Panc1 (cell line): ENCODE results near the gene NOP58. TPM values are rescaled to one million over a fixed set of nuclear protein-coding genes. Genes with fewer than 3 reads are reported as not detected.

Experiments used
- ATAC-seq: fragments of 200-7000 bp; cut with Tn5 transposase; 2 replicates; pipeline ENCODE4 v1.9.1; 2020; ENCODE audit warnings: mild to moderate bottlenecking, moderate library complexity
- BruUV-seq: library from RNA; stranded (reverse); fragments of 400-500 nt; replicated peaks from 2 replicates; lab custom pipeline; 2021; lab: Mats Ljungman, UMichigan
- CTCF ChIA-PET: fragments of 300-600 bp; sonication (Branson Sonifier 250); formaldehyde crosslinking; loops from one replicate; lab custom pipeline; 2022; ENCODE audit warnings: antibody characterized with exemption; lab: Charles Lee
- POLR2A ChIA-PET: fragments of 300-600 bp; sonication (Branson Sonifier 250); formaldehyde crosslinking; loops from one replicate; lab custom pipeline; 2022; ENCODE audit warnings: antibody characterized with exemption; lab: Charles Lee
- DNase-seq: peaks from one replicate; pipeline ENCODE4 v3.0.0-alpha.2; 2010; ENCODE audit warnings: low read depth, low spot score
- H3K27ac ChIP-seq: 2 replicates; pipeline ENCODE4 v1.5.1; 2011; ENCODE audit warnings: mild to moderate bottlenecking, low read length, inconsistent platforms
- H3K27me3 ChIP-seq: fragments of 200-500 bp; sonication (Bioruptor generic); 2 replicates; pipeline ENCODE4 v1.6.0; 2014; ENCODE audit warnings: low read length, inconsistent platforms; ENCODE audit not compliant: control insufficient read depth, insufficient read depth
- H3K36me3 ChIP-seq: fragments of 200-500 bp; sonication (Bioruptor generic); 2 replicates; pipeline ENCODE4 v1.5.1; 2014; ENCODE audit warnings: inconsistent platforms, mild to moderate bottlenecking, low read length, moderate library complexity; ENCODE audit not compliant: control insufficient read depth, insufficient read depth
- H3K4me1 ChIP-seq: 2 replicates; pipeline ENCODE4 v1.5.1; 2011; ENCODE audit warnings: inconsistent platforms, mild to moderate bottlenecking, low read length, moderate library complexity; ENCODE audit not compliant: control insufficient read depth, insufficient read depth
- H3K4me3 ChIP-seq, 2 experiments: 2 replicates each; pipeline ENCODE4 v1.5.1; 2011 to 2012; ENCODE audit warnings: low read depth in 2 of 2, low read length in 2 of 2, mild to moderate bottlenecking in 2 of 2, inconsistent platforms in 1 of 2, moderate library complexity in 1 of 2
- H3K9me3 ChIP-seq: fragments of 200-500 bp; sonication (Bioruptor generic); 2 replicates; pipeline ENCODE4 v1.5.1; 2014; ENCODE audit warnings: low read depth, mild to moderate bottlenecking, inconsistent platforms, low read length, moderate library complexity; ENCODE audit not compliant: control insufficient read depth, insufficient read depth
- CTCF ChIP-seq: fragments of 450-650 bp; IDR thresholded peaks from 2 replicates; pipeline ENCODE4 v1.5.1; 2017; ENCODE audit warnings: mild to moderate bottlenecking
- POLR2AphosphoS5 ChIP-seq: IDR thresholded peaks from 2 replicates; pipeline ENCODE4 v1.6.1; 2012; ENCODE audit warnings: mild to moderate bottlenecking, low read depth, low read length, moderate library complexity
- REST ChIP-seq, 2 experiments: IDR thresholded peaks; 2 replicates each; pipeline ENCODE4 v1.6.1; 2011 to 2012; ENCODE audit warnings: low read depth in 2 of 2, control low read depth in 1 of 2, low read length in 1 of 2, mild to moderate bottlenecking in 1 of 2, moderate library complexity in 1 of 2; ENCODE audit not compliant: insufficient read depth in 1 of 2
- SIN3A ChIP-seq: IDR thresholded peaks from 2 replicates; pipeline ENCODE4 v1.6.1; 2012; ENCODE audit warnings: low read depth, mild to moderate bottlenecking, low read length, moderate library complexity, borderline replicate concordance; ENCODE audit not compliant: insufficient read depth
- TCF7L2 ChIP-seq: IDR thresholded peaks from 2 replicates; pipeline ENCODE4 v1.6.1; 2011; ENCODE audit warnings: mild to moderate bottlenecking, low read depth, low read length, inconsistent platforms
- in situ Hi-C: cut with HindIII; loops from 2 replicates; pipeline ENCODE4 v1.10.0; 2016; ENCODE audit warnings: low sequenced_read_pairs, low pct_unique_long_range_greater_than_20kb
- intact Hi-C: fragments of 100-400 bp; cut with micrococcal nuclease; formaldehyde crosslinking; loops from one replicate; pipeline ENCODE4 v1.10.0; 2022; ENCODE audit not compliant: unreplicated experiment
- total RNA-seq: library from RNA; stranded (reverse); gene quantifications from one replicate; pipeline ENCODE4 v1.2.1, GENCODE V29; 2021; ENCODE audit not compliant: unreplicated experiment

Gene NOP58
- total RNA-seq, 1 experiment from 2014 or later, result 119 TPM

DNA sequence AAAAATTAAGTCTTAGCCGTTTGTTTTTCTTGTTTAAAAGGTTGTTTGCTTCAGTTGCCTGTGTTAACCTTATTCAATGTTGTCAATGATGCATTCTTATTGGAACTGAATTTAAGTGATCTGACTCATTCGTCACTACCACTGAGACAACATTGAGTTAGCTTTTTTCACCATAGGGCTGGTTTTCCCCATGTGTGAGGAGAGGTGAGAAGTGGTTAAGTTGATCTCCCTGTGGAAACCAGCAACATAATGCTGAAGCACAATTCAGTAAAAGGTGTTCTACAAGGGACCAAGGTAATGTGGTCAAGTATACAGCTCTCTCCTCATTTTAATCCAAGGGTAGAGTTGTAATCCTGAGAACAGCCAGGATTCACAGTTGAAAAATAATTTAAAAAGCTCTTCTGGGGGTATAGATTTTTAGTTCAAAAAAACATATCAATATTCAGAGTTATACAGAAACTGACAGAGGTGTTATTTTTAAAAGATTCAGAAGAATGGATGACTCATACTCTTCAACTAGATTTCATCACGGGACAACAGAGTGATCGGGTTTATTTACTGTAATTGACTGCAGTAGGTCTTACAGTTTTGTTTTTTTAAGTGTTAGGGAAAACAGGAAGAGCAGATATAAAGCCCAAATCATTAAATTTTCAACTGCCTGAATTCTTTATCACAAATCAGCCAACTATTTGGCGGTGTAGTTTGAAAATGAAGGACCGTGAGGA is 12.6 kb downstream of the NOP58 start:
- ATAC-seq (peak; percentile 55; the same call in 1 of the 2 replicates), DNase-seq (no peak)
- Histone ChIP-seq H3K4me1 (peaks cover 16% of the 10 kb centered on the region), H3K9me3 (no peaks in the 10 kb centered on the region), H3K4me3 (no peak overlapping the region), H3K27ac (peak overlapping the region; percentile 14; the same call in 1 of the 2 replicates), H3K36me3 (peaks cover 36% of the 10 kb centered on the region), H3K27me3 (no peaks in the 10 kb centered on the region)
- BruUV-seq, result no TSS peak
- in situ Hi-C loops (no loop called here), intact Hi-C loops (no loop called here)
- ChIA-PET CTCF (interaction anchor here (0.5 to 0.6 kb wide), 2 partner anchors 13 to 98 kb away, joined by 3 to 8 read pairs; no protein-coding TSS in a partner anchor), POLR2A (interaction anchor here (0.7 kb wide), 1 partner anchor 97 kb away, joined by 4 read pairs; no protein-coding TSS in a partner anchor)
- TF ChIP-seq POLR2AphosphoS5 (no peak), REST (IDR thresholded peaks at IDR 0.05; ENCODE audit: insufficient read depth in 1 of 2, low read depth in 2 of 2, low read length in 1 of 2) (no peak), TCF7L2 (no peak), SIN3A (no peak), CTCF (no peak)

- Histone ChIP-seq H3K4me3 (no peak overlapping the region), H3K27ac (no peak overlapping the region), H3K36me3 (peaks cover 38% of the 10 kb centered on the region), H3K4me1 (peaks cover 15% of the 10 kb centered on the region), H3K27me3 (no peaks in the 10 kb centered on the region), H3K9me3 (no peaks in the 10 kb centered on the region)
- BruUV-seq, result no TSS peak
- TF ChIP-seq SIN3A (no peak), REST (IDR thresholded peaks at IDR 0.05; ENCODE audit: insufficient read depth in 1 of 2, low read depth in 2 of 2, low read length in 1 of 2) (peak in 1 of 2 experiments; percentile 15; a peak in 1 of 4 replicates), CTCF (no peak)
- no peak for DNase-seq
- ATAC-seq, result peak; percentile 59; the same call in 1 of the 2 replicates
- ChIA-PET POLR2A (interaction anchor here (0.7 to 1.1 kb wide), 3 partner anchors 8 to 96 kb away, joined by 3 to 4 read pairs (median 3); no protein-coding TSS in a partner anchor), CTCF (interaction anchor here (0.5 kb wide), 1 partner anchor 98 kb away, joined by 3 read pairs; no protein-coding TSS in a partner anchor)
- in situ Hi-C loops, result no loop called here
- intact Hi-C loops, result no loop called here
Observed at GRCh38 chr2:202278944-202279343, 13.4 kb downstream of the NOP58 start.
